Duodenal mucosa (tissue), 2 donors: ENCODE data around the gene PRM3.

Experiments
- H3K27ac ChIP-seq: one replicate; pipeline ENCODE4 v1.7.0; 2013; ENCODE audit warnings: low read depth, low read length
- H3K27me3 ChIP-seq, 2 donors: one replicate each; pipeline ENCODE4 v1.7.0; 2013; ENCODE audit warnings: low read length in 2 of 2, control low read depth in 1 of 2; ENCODE audit not compliant: insufficient read depth in 2 of 2, control insufficient read depth in 1 of 2
- H3K36me3 ChIP-seq, 2 donors: one replicate each; pipeline ENCODE4 v1.7.0; 2013; ENCODE audit warnings: low read length in 2 of 2, control low read depth in 1 of 2; ENCODE audit not compliant: insufficient read depth in 2 of 2, control insufficient read depth in 1 of 2
- H3K4me1 ChIP-seq, 2 donors: one replicate each; pipeline ENCODE4 v1.7.0; 2013; ENCODE audit warnings: low read length in 2 of 2, control low read depth in 1 of 2; ENCODE audit not compliant: insufficient read depth in 2 of 2, control insufficient read depth in 1 of 2
- H3K4me3 ChIP-seq, 2 donors: one replicate each; pipeline ENCODE4 v1.7.0; 2013; ENCODE audit warnings: low read length in 2 of 2, low read depth in 1 of 2
- H3K9ac ChIP-seq, 2 donors: one replicate each; pipeline ENCODE4 v1.7.0; 2013; ENCODE audit warnings: low read length in 2 of 2, low read depth in 1 of 2
- H3K9me3 ChIP-seq, 2 donors: one replicate each; pipeline ENCODE4 v1.7.0; 2013; ENCODE audit warnings: low read length in 2 of 2, control low read depth in 1 of 2; ENCODE audit not compliant: control insufficient read depth in 1 of 2

Gene PRM3

GRCh38 chr16:11283820-11284248, 10.4 kb upstream of the PRM3 start:
- Histone ChIP-seq H3K27me3 (no peaks in the 10 kb centered on the region), H3K9me3 (no peaks in the 10 kb centered on the region), H3K4me3 (no peak overlapping the region)

DNA sequence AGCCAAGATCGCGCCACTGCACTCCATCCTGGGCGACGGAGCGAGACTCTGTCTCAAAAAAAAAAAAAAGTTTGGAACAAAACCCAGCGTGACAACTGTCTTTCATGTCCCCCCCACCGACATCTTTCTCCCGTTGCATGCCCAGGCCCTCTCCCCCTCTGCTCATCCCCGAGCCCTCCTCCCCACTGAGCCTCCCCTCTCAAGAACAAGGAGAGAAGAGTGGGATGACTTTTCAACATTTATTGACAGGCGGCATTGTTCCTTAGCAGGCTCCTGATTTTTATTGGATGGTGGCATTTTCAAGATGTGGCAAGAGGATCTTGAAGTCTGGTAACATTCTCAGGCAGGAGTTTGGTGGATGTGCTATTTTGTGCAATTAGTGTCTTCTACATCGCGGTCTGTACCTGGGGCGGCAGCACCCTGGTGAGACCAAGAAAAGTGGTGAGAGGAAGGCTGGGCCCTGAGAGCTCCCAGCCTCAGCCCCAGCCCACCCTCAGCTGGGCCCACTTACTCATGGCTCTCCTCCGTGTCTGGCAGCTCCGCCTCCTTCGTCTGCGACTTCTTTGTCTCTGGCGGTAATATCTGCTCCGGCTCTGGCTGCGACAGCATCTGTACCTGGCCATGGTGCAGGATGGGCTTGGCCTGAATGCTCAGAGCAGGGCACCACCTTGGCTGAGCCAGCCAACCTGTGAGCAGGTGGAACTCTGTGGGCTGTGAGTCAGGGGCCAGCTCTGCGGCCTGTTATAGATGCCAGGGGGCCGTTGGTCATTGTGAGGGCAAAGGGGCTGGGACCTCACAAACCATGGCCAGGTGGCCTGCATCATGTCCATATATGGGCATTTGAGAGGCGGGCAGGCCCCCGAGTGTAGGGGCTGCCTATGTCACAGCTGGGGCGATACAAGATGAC, 7.4 kb upstream of the PRM3 start, which contains the start of gene PRM1:
Gene PRM1 (minus strand): TSS at position 715 of the 907 bp plus-strand sequence. CDS start 92 bp downstream, at position 623.
- Histone ChIP-seq H3K36me3 (no peaks in the 10 kb centered on the region), H3K9ac (no peak within 1 kb of the TSS), H3K27ac (no peak within 1 kb of the TSS), H3K4me3 (no peak within 1 kb of the TSS), H3K4me1 (peaks cover 0 to 5% of the 10 kb centered on the region in 2 donors), H3K27me3 (no peaks in the 10 kb centered on the region), H3K9me3 (no peaks in the 10 kb centered on the region)

More at GRCh38 chr16:11283820-11284248, 10.4 kb upstream of the PRM3 start:
- Histone ChIP-seq H3K36me3 (no peaks in the 10 kb centered on the region), H3K9ac (no peak overlapping the region), H3K4me1 (peaks cover 0 to 5% of the 10 kb centered on the region in 2 donors), H3K27ac (no peak overlapping the region)

DNA sequence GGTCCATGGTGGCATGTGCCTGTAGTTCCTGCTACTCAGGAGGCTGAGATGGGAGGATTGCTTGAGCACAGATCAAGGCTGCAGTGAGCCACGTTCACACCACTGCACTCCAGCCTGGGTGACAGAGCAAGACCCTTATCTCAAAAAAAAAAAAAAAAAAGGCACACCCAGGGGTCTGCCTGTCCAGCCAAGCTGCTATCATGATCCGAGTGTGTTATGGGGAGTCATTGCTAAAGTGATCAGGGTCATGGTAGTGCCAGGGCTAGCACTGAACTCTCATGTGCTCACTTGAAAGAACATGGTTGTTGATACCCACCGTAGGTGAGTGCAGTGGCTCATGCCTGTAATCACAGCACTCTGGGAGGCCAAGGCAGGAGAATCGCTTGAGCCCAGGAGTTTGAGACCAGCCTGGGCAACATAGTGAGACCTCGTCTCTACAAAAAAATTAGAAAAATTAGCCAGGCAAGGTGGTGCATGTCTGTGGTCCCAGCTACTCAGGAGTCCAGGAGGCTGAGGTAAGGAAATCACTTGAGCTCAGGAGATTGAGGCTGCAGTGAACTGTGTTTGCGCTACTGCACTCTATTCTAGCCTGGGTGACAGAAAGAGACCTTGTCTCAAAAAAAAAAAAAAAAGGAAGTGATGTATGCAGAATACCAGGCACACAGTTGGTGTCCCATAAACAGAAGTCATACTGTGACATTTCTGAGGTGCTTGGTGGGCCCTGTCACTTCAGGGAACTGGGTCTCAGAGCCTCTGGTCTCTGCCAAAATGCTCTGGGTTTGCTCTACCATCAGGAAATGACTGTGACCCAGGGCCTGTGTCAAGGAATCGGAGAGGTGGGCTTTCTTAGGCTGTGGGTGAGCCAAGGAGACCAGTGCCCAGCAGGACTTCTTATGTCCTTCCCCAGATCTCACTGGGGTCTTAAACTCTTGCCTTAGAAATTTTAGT, 5.5 kb upstream of the PRM3 start:
- Histone ChIP-seq H3K27me3 (no peaks in the 10 kb centered on the region), H3K4me3 (no peak overlapping the region), H3K9me3 (no peaks in the 10 kb centered on the region), H3K9ac (no peak overlapping the region), H3K36me3 (no peaks in the 10 kb centered on the region), H3K4me1 (peaks cover 0 to 5% of the 10 kb centered on the region in 2 donors), H3K27ac (no peak overlapping the region)

- Histone ChIP-seq H3K9ac (no peak overlapping the region), H3K4me1 (peaks cover 0 to 5% of the 10 kb centered on the region in 2 donors), H3K27ac (no peak overlapping the region), H3K27me3 (no peaks in the 10 kb centered on the region), H3K9me3 (no peaks in the 10 kb centered on the region), H3K4me3 (no peak overlapping the region), H3K36me3 (no peaks in the 10 kb centered on the region)
These were observed 4.3 kb upstream of the PRM3 start for GRCh38 chr16:11277607-11278337.

DNA sequence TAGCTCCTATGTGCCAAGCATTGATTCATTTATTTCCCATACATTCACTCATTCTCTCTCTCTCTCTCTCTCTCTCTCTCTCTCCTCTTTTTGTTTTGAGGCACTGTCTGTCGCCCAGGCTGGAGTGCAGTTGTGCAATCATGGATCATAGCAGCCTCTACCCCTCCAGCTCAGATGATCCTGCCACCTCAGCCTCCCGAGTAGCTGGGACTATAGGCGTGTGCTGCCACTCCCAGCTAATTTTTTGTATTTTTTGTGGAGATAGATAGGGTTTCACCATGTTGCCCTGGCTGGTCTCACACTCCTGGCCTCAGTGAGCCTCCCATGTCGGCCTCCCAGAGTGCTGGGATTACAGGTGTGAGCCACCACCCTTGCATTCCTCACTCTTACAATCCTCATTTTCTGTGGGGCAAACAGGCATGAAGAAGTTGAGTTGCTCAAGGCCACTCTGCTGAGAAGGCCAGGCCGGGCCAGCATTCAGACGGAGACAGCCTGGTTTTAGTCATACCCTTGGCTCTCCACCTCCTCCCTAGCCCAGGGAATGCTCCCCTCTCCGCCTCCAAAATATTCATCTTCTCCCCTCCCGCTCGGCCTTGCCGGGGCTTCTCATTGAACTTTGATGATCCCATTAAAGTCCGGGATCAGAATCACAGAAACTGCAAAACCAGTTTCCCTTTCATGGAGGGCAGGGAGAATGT, 3.6 kb upstream of the PRM3 start:
- Histone ChIP-seq H3K9ac (no peak overlapping the region), H3K4me1 (peaks cover 0 to 5% of the 10 kb centered on the region in 2 donors), H3K4me3 (no peak overlapping the region), H3K27ac (no peak overlapping the region), H3K9me3 (no peaks in the 10 kb centered on the region), H3K36me3 (no peaks in the 10 kb centered on the region), H3K27me3 (no peaks in the 10 kb centered on the region)

GRCh38 chr16:11276143-11276895, 2.9 kb upstream of the PRM3 start, which contains the start of gene PRM2:
PRM2 (minus strand) TSS chr16:11276480; CDS start chr16:11276370, 110 bp downstream.
- no peaks in the 10 kb centered on the region for H3K9me3 ChIP-seq
- H3K27me3 ChIP-seq: no peaks in the 10 kb centered on the region
- H3K27ac ChIP-seq: no peak within 1 kb of the TSS
- no peak within 1 kb of the TSS for H3K4me3 ChIP-seq
- no peak within 1 kb of the TSS for H3K9ac ChIP-seq
- H3K4me1 ChIP-seq: peaks cover 0 to 5% of the 10 kb centered on the region in 2 donors
- no peaks in the 10 kb centered on the region for H3K36me3 ChIP-seq

- Histone ChIP-seq H3K9ac (no peak overlapping the region), H3K4me3 (no peak overlapping the region), H3K9me3 (no peaks in the 10 kb centered on the region), H3K27me3 (no peaks in the 10 kb centered on the region), H3K27ac (no peak overlapping the region), H3K36me3 (no peaks in the 10 kb centered on the region), H3K4me1 (peaks cover 0 to 5% of the 10 kb centered on the region in 2 donors)
These were observed 1.5 kb upstream of the PRM3 start for GRCh38 chr16:11274964-11275363.

GRCh38 chr16:11273721-11274324, 394 bp upstream of the PRM3 start:
- Histone ChIP-seq H3K27ac (no peak overlapping the region), H3K9me3 (no peaks in the 10 kb centered on the region), H3K27me3 (no peaks in the 10 kb centered on the region), H3K9ac (no peak overlapping the region), H3K4me1 (no peaks in the 10 kb centered on the region), H3K4me3 (no peak overlapping the region), H3K36me3 (no peaks in the 10 kb centered on the region)
